CD14-positive monocyte (primary cell): ENCODE results near the gene IL5. TPM values are rescaled to one million over a fixed set of nuclear protein-coding genes. Genes with fewer than 3 reads are reported as not detected.

ENCODE experiments used
- DNase-seq, 3 donors: peaks; one replicate each; pipeline ENCODE4 v3.0.0-alpha.2; 2011 to 2022
- H2AFZ ChIP-seq: 2 replicates; pipeline ENCODE4 v1.6.0; 2012; ENCODE audit warnings: mild to moderate bottlenecking, low read depth, low read length, inconsistent platforms; ENCODE audit not compliant: insufficient read depth, poor library complexity, severe bottlenecking
- H3K27ac ChIP-seq, 2 donors: 1 replicate in 1 of 2; 2 replicates in 1 of 2; pipeline ENCODE4 v1.5.1; 2012 to 2013; ENCODE audit warnings: low read length in 2 of 2, control low read depth in 1 of 2, inconsistent platforms in 1 of 2, low read depth in 1 of 2, mild to moderate bottlenecking in 1 of 2
- H3K27me3 ChIP-seq, 2 donors: one replicate each; pipeline versions ENCODE4 v1.6.0 to v1.6.1; 2011 to 2013; ENCODE audit warnings: low read length in 2 of 2; ENCODE audit not compliant: control insufficient read depth in 2 of 2, insufficient read depth in 2 of 2
- H3K36me3 ChIP-seq, 2 donors: replicated peaks in 1 of 2; 1 replicate in 1 of 2; 2 replicates in 1 of 2; pipeline versions ENCODE4 v1.5.1 to v1.6.1; 2012 to 2013; ENCODE audit warnings: low read length in 2 of 2, control low read depth in 1 of 2, inconsistent platforms in 1 of 2, mild to moderate bottlenecking in 1 of 2; ENCODE audit not compliant: insufficient read depth in 2 of 2, control insufficient read depth in 1 of 2
- H3K4me1 ChIP-seq, 2 donors: 1 replicate in 1 of 2; 2 replicates in 1 of 2; pipeline versions ENCODE4 v1.5.1 to v1.6.1; 2012 to 2013; ENCODE audit warnings: low read length in 2 of 2, control low read depth in 1 of 2, inconsistent platforms in 1 of 2, mild to moderate bottlenecking in 1 of 2, moderate library complexity in 1 of 2; ENCODE audit not compliant: insufficient read depth in 2 of 2, control insufficient read depth in 1 of 2
- H3K4me2 ChIP-seq: replicated peaks from 2 replicates; pipeline ENCODE3; 2012; ENCODE audit warnings: low read length, moderate library complexity, mild to moderate bottlenecking; ENCODE audit not compliant: poor library complexity, severe bottlenecking; ENCODE audit errors: extremely low read depth
- H3K4me3 ChIP-seq, 3 experiments: fragments of 200-600 bp in 1 of 3; sonication (generic) in 1 of 3; replicated peaks in 1 of 3; 1 replicate in 2 of 3; 2 replicates in 1 of 3; pipeline ENCODE4 v1.5.1; 2011 to 2013; ENCODE audit warnings: low read length in 3 of 3, mild to moderate bottlenecking in 3 of 3, control low read depth in 2 of 3, low read depth in 2 of 3, inconsistent platforms in 1 of 3, moderate library complexity in 1 of 3
- H3K79me2 ChIP-seq: 2 replicates; pipeline ENCODE4 v1.6.0; 2012; ENCODE audit warnings: mild to moderate bottlenecking, control low read depth, inconsistent platforms, low read length, moderate library complexity; ENCODE audit not compliant: insufficient read depth
- H3K9ac ChIP-seq: 2 replicates; pipeline ENCODE4 v1.6.0; 2017; ENCODE audit warnings: low read length, mild to moderate bottlenecking; ENCODE audit not compliant: insufficient read depth, poor library complexity, severe bottlenecking
- H3K9me3 ChIP-seq, 2 donors: replicated peaks in 1 of 2; 1 replicate in 1 of 2; 2 replicates in 1 of 2; pipeline versions ENCODE4 v1.5.1 to v1.6.1; 2012 to 2013; ENCODE audit warnings: low read length in 2 of 2, control low read depth in 1 of 2; ENCODE audit not compliant: control insufficient read depth in 1 of 2, insufficient read depth in 1 of 2
- H4K20me1 ChIP-seq: 2 replicates; pipeline ENCODE4 v1.6.0; 2012; ENCODE audit warnings: mild to moderate bottlenecking, low read length, control low read depth, moderate library complexity; ENCODE audit not compliant: insufficient read depth
- H3K27ac Mint-ChIP-seq, 7 donors: one replicate each; pipeline ENCODE4 v1.8.0; 2020; ENCODE audit warnings: mild to moderate bottlenecking in 7 of 7, mixed read lengths in 7 of 7, moderate library complexity in 6 of 7, inconsistent platforms in 2 of 7
- H3K27me3 Mint-ChIP-seq, 3 donors: one replicate each; pipeline ENCODE4 v1.8.0; 2021 to 2022; ENCODE audit warnings: low read depth in 3 of 3, mild to moderate bottlenecking in 3 of 3, mixed read lengths in 3 of 3, moderate library complexity in 3 of 3, inconsistent platforms in 1 of 3
- H3K36me3 Mint-ChIP-seq, 2 donors: one replicate each; pipeline ENCODE4 v1.8.0; 2020; ENCODE audit warnings: mixed read lengths in 2 of 2, inconsistent platforms in 1 of 2, mild to moderate bottlenecking in 1 of 2
- H3K4me1 Mint-ChIP-seq: one replicate; pipeline ENCODE4 v1.8.0; 2020; ENCODE audit warnings: mild to moderate bottlenecking, mixed read lengths
- H3K4me3 Mint-ChIP-seq, 2 donors: one replicate each; pipeline ENCODE4 v1.8.0; 2020; ENCODE audit warnings: mild to moderate bottlenecking in 2 of 2, mixed read lengths in 2 of 2, moderate library complexity in 1 of 2
- H3K9me3 Mint-ChIP-seq, 7 donors: one replicate each; pipeline ENCODE4 v1.8.0; 2020 to 2022; ENCODE audit warnings: mixed read lengths in 7 of 7, mild to moderate bottlenecking in 6 of 7, moderate library complexity in 6 of 7, inconsistent platforms in 2 of 7
- WGBS: methylation state at CpG from one replicate; pipeline ENCODE4 v1.1.5; 2013; ENCODE audit warnings: missing lambda C conversion rate; ENCODE audit not compliant: insufficient coverage; 5-methylcytosine and 5-hydroxymethylcytosine counted together
- intact Hi-C, 2 donors: fragments of 100-400 bp; cut with micrococcal nuclease; formaldehyde crosslinking; loops; one replicate each; pipeline versions ENCODE4 v1.15.0 to v1.15.1; 2023
- polyA plus RNA-seq, 3 donors: library from polyadenylated mRNA; depleted of rRNA in 1 of 3; unstranded in 2 of 3; stranded (reverse) in 1 of 3; fragments of 300-500 nt in 2 of 3; fragments of >200 nt in 1 of 3; fragmentation: Illumina TruSeq in 2 of 3; gene quantifications; 1 replicate in 2 of 3; 2 replicates in 1 of 3; pipeline ENCODE4 v1.2.3, GENCODE V29; 2012 to 2021
- TF ChIP-seq, protein P1 (sequence below): fragments of 200-600 bp; IDR thresholded peaks from one replicate; pipeline ENCODE4 v1.8.0; 2022; ENCODE audit warnings: antibody characterized with exemption, mild to moderate bottlenecking

The IL5 gene
- polyA plus RNA-seq, 3 donors = not detected

DNA sequence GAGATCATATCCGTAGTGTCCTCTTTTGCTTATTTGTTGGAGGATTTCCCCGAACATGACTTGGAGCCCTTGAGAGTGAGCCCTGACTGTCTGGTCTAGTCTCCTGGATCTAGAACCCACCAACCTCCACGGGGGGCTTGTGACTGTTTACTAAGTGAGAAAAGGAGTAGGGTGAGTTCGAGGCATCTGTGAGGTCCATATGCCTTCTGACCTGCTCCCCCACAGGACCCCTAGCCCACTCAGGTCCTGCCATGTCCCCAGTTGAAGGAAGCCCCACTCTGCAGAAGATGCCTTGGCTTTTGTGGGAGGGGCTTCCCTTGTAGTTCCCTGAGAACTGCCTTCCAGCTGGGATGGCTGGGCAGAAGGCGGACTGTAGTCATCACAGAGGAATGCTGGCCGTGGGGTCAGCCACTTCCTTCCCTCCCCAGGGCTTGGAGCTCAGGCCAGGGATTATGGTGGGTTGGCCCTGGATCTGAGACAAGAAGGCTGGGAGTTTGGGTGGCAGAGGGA lies 45.8 kb downstream of the IL5 start:
- peaks cover 0 to 2% (median 0%) of the 10 kb centered on the region in 3 donors for H3K27me3 Mint-ChIP-seq
- Histone ChIP-seq H4K20me1 (no peaks in the 10 kb centered on the region), H3K79me2 (peaks cover 22% of the 10 kb centered on the region), H3K4me1 (peaks cover 45 to 65% of the 10 kb centered on the region in 2 donors), H3K27ac (peak overlapping the region; percentile 86 to 88), H3K27me3 (no peaks in the 10 kb centered on the region), H3K9ac (peak overlapping the region; percentile 77), H3K9me3 (no peaks in the 10 kb centered on the region), H2AFZ (no peak overlapping the region), H3K4me2 (peak overlapping the region; percentile 95), H3K36me3 (no peaks in the 10 kb centered on the region), H3K4me3 (peak overlapping the region in 2 of 3 experiments; percentile 82 to 94)
- TF ChIP-seq, protein P1, sequence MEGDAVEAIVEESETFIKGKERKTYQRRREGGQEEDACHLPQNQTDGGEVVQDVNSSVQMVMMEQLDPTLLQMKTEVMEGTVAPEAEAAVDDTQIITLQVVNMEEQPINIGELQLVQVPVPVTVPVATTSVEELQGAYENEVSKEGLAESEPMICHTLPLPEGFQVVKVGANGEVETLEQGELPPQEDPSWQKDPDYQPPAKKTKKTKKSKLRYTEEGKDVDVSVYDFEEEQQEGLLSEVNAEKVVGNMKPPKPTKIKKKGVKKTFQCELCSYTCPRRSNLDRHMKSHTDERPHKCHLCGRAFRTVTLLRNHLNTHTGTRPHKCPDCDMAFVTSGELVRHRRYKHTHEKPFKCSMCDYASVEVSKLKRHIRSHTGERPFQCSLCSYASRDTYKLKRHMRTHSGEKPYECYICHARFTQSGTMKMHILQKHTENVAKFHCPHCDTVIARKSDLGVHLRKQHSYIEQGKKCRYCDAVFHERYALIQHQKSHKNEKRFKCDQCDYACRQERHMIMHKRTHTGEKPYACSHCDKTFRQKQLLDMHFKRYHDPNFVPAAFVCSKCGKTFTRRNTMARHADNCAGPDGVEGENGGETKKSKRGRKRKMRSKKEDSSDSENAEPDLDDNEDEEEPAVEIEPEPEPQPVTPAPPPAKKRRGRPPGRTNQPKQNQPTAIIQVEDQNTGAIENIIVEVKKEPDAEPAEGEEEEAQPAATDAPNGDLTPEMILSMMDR = no peak
- H3K4me1 Mint-ChIP-seq = peaks cover 62% of the 10 kb centered on the region
- H3K9me3 Mint-ChIP-seq = no peaks in the 10 kb centered on the region
- intact Hi-C loops = loop anchor here (5.0 to 10.0 kb wide), 2 partner anchors 35 to 203 kb away; partner anchors contain the start of gene SLC22A4 (in 1 of the 2)
- no CpG with 5 or more reads among the region's 6 CpGs for WGBS
- H3K36me3 Mint-ChIP-seq = peaks cover 0 to 3% of the 10 kb centered on the region in 2 donors
- DNase-seq = peak in 1 of 3 donors; percentile 22
- H3K27ac Mint-ChIP-seq = peak overlapping the region; percentile 65 to 97 (median 91)
- peak overlapping the region; percentile 88 to 90 for H3K4me3 Mint-ChIP-seq

DNA sequence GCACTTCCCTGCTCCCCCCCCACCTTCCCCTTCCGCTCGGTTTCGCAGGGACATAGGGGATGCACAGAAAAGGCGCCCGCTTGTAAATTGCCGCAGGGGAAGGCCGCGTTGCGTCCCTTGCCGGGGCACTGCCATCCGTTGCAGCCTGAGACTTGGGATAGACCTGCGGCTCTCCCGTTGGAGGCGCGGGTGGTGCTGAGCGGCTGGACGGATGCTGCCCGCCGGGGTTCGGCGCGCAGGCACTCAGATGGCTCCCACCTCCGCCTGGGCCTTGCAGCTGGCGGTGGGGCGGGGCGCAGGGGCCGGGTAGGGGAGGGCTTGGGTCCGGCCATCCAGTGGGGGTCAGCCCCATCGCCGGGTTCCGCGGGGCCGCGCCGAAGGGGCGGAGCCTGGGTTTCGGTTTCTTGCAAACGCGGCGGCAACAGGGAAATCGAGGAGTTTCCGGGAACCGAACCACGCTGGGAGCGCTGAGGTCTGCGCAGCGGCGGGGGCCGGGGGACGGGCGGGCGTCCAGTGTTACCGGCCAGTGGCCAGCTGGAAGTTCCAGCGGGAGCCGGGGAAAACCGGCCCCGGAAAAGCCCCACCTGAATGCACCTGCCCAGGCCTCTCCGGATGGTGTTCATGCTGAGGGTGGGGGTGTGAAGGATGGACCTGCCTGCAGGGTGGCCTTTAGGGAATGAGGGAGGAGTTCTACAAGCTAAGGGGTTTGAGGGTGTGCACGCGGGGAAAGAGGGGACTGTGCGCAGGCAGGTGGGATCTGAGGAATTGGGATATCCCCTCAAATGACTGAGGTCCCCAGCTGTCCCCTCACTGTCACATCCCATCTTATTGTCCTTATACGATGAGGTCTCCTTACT lies 46.5 kb downstream of the IL5 start:
- TF ChIP-seq, protein P1 = no peak
- Histone ChIP-seq H3K4me2 (peak overlapping the region; percentile 95), H3K79me2 (peaks cover 26% of the 10 kb centered on the region), H3K9ac (peak overlapping the region; percentile 77), H3K27ac (peak overlapping the region; percentile 86 to 88), H3K4me1 (peaks cover 52 to 72% of the 10 kb centered on the region in 2 donors), H4K20me1 (no peaks in the 10 kb centered on the region), H3K4me3 (peak overlapping the region; percentile 73 to 94 (median 82)), H2AFZ (peak overlapping the region; percentile 76), H3K9me3 (no peaks in the 10 kb centered on the region), H3K27me3 (no peaks in the 10 kb centered on the region), H3K36me3 (no peaks in the 10 kb centered on the region)
- under 1% methylated on average over 58 of the region's 62 CpGs for WGBS
- Mint-ChIP-seq H3K9me3 (peaks cover 0 to 3% (median 0%) of the 10 kb centered on the region in 7 donors), H3K4me1 (peaks cover 68% of the 10 kb centered on the region), H3K36me3 (peaks cover 0 to 3% of the 10 kb centered on the region in 2 donors), H3K27ac (peak overlapping the region; percentile 92 to 97 (median 96)), H3K4me3 (peak overlapping the region; percentile 88 to 90), H3K27me3 (peaks cover 0 to 2% (median 0%) of the 10 kb centered on the region in 3 donors)
- intact Hi-C loops = loop anchor here (5.0 to 10.0 kb wide), 2 partner anchors 35 to 202 kb away; partner anchors contain the start of gene SLC22A4 (in 1 of the 2)
- DNase-seq = peak; percentile 72 to 88 (median 80)
